BLaER1 (cell line): ENCODE results near the gene SHB.

Source experiments
- H3K27ac ChIP-seq: shearing (Covaris generic); formaldehyde crosslinking; 2 replicates; pipeline ENCODE4 v1.8.1; 2022
- H3K27me3 ChIP-seq: shearing (Covaris generic); formaldehyde crosslinking; 2 replicates; pipeline ENCODE4 v1.8.1; 2022
- H3K36me3 ChIP-seq: shearing (Covaris generic); formaldehyde crosslinking; 2 replicates; pipeline ENCODE4 v1.8.1; 2022
- H3K4me1 ChIP-seq: shearing (Covaris generic); formaldehyde crosslinking; 2 replicates; pipeline ENCODE4 v1.8.1; 2022
- H3K4me2 ChIP-seq: shearing (Covaris generic); formaldehyde crosslinking; 2 replicates; pipeline ENCODE4 v1.8.1; 2022
- H3K4me3 ChIP-seq: shearing (Covaris generic); formaldehyde crosslinking; 2 replicates; pipeline ENCODE4 v1.8.1; 2022
- H3K9ac ChIP-seq: shearing (Covaris generic); formaldehyde crosslinking; 2 replicates; pipeline ENCODE4 v1.8.1; 2022
- H3K9me3 ChIP-seq: shearing (Covaris generic); formaldehyde crosslinking; 2 replicates; pipeline ENCODE4 v1.8.1; 2022
- H4K20me1 ChIP-seq: shearing (Covaris generic); formaldehyde crosslinking; 2 replicates; pipeline ENCODE4 v1.8.1; 2022
- Cebpa-rat ChIP-seq: shearing (Covaris generic); IDR thresholded peaks from 2 replicates; pipeline ENCODE4 v1.8.1; 2022

SHB gene

GRCh38 chr9:37983381-37984067, 85.5 kb downstream of the SHB start:
- Histone ChIP-seq H3K27ac (no peak overlapping the region), H3K9ac (no peak overlapping the region), H3K27me3 (no peaks in the 10 kb centered on the region), H3K4me3 (no peak overlapping the region), H3K4me2 (no peak overlapping the region), H3K9me3 (no peaks in the 10 kb centered on the region), H4K20me1 (no peaks in the 10 kb centered on the region), H3K36me3 (no peaks in the 10 kb centered on the region), H3K4me1 (peaks cover 25% of the 10 kb centered on the region)
- no peak for TF ChIP-seq Cebpa-rat

GRCh38 chr9:37979844-37980243, 89.2 kb downstream of the SHB start:
- Histone ChIP-seq H3K27ac (no peak overlapping the region), H3K36me3 (no peaks in the 10 kb centered on the region), H3K4me1 (no peaks in the 10 kb centered on the region), H3K9ac (no peak overlapping the region), H3K9me3 (no peaks in the 10 kb centered on the region), H3K4me2 (no peak overlapping the region), H3K4me3 (no peak overlapping the region), H4K20me1 (no peaks in the 10 kb centered on the region), H3K27me3 (no peaks in the 10 kb centered on the region)
- no peak for TF ChIP-seq Cebpa-rat

DNA sequence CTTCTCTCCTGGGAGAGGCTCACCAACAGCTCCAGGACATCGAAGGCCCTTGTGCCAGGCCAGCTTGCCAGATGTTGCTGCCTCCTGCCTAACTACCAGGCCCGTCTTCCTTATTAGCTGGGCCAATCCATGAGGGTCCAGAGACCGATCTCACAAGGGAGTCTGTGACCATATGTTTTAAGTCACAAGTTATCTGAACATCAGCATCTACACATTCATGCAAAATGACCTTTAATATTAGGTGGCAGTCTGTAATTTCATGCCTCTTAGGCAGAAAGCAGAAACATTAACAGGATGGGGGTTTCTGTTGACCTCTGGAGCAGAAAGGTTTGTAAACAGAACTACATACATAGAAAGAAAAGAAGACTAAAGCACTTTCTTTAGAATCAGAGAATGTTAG, 90.0 kb downstream of the SHB start:
- no peak overlapping the region for H3K4me3 ChIP-seq
- H4K20me1 ChIP-seq = no peaks in the 10 kb centered on the region
- H3K4me1 ChIP-seq = no peaks in the 10 kb centered on the region
- H3K27me3 ChIP-seq = no peaks in the 10 kb centered on the region
- no peaks in the 10 kb centered on the region for H3K36me3 ChIP-seq
- no peak for TF ChIP-seq Cebpa-rat
- no peak overlapping the region for H3K4me2 ChIP-seq
- no peak overlapping the region for H3K9ac ChIP-seq
- no peaks in the 10 kb centered on the region for H3K9me3 ChIP-seq
- no peak overlapping the region for H3K27ac ChIP-seq

DNA sequence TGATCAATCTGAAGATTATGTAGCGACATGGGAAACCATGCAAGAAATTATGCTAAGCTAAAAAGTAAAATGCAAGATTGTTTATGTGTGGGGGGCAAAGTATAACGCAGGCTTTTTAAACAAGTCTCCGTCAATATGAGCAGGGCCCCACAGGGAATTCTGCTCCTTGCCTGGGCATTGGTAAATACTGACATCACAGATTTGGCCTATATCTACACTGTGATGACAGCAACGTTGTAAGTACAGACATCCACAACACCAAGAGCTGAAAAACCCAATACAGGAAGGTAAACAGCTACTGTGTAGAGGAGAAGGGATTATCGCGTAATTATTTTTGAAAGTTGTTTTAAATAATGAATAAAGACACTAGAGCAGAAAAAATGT, 90.6 kb downstream of the SHB start:
- no peak overlapping the region for H3K27ac ChIP-seq
- H3K4me1 ChIP-seq = no peaks in the 10 kb centered on the region
- H3K27me3 ChIP-seq = no peaks in the 10 kb centered on the region
- no peaks in the 10 kb centered on the region for H3K9me3 ChIP-seq
- H3K9ac ChIP-seq = no peak overlapping the region
- no peak overlapping the region for H3K4me2 ChIP-seq
- H4K20me1 ChIP-seq = no peaks in the 10 kb centered on the region
- TF ChIP-seq Cebpa-rat = no peak
- H3K36me3 ChIP-seq = no peaks in the 10 kb centered on the region
- H3K4me3 ChIP-seq = no peak overlapping the region

DNA sequence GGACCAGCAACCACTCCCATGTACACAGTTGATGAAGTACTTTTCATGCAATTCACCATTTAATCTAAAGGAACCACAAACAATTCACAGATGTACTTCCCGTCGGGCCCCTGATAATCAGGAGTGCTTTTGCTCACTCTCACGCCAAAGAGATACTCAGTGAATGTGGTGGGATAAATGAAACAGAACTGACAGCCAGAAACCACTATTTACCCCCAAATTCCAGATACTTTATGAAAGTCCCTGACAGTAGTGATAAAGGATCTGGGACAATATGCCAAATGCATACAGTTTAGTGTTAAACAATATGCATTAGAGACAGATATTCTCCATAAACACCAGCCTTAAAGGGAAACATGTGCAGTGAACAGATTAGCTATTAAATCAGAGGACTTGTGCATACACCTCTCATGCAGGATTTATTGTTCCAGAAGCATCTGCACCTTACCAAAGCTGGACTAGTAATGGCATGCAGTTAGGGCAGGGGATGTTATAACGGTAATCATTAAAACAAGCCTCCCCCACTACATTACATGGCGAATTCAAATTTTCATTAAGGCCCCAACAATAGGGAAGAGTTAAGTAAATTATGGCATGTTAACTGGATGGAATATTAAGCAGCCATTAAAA, 91.1 kb downstream of the SHB start:
- H3K4me1 ChIP-seq = no peaks in the 10 kb centered on the region
- TF ChIP-seq Cebpa-rat = no peak
- no peak overlapping the region for H3K9ac ChIP-seq
- H3K4me2 ChIP-seq = no peak overlapping the region
- no peak overlapping the region for H3K27ac ChIP-seq
- H3K27me3 ChIP-seq = no peaks in the 10 kb centered on the region
- H4K20me1 ChIP-seq = no peaks in the 10 kb centered on the region
- H3K4me3 ChIP-seq = no peak overlapping the region
- H3K36me3 ChIP-seq = no peaks in the 10 kb centered on the region
- no peaks in the 10 kb centered on the region for H3K9me3 ChIP-seq

GRCh38 chr9:37976714-37977477, 92.1 kb downstream of the SHB start:
- Histone ChIP-seq H3K4me2 (no peak overlapping the region), H4K20me1 (no peaks in the 10 kb centered on the region), H3K9ac (no peak overlapping the region), H3K4me1 (no peaks in the 10 kb centered on the region), H3K27me3 (no peaks in the 10 kb centered on the region), H3K9me3 (no peaks in the 10 kb centered on the region), H3K27ac (no peak overlapping the region), H3K36me3 (no peaks in the 10 kb centered on the region), H3K4me3 (no peak overlapping the region)
- no peak for TF ChIP-seq Cebpa-rat

GRCh38 chr9:37975639-37976038, 93.4 kb downstream of the SHB start:
- Histone ChIP-seq H3K36me3 (no peaks in the 10 kb centered on the region), H3K4me3 (no peak overlapping the region), H3K9me3 (no peaks in the 10 kb centered on the region), H3K27me3 (no peaks in the 10 kb centered on the region), H3K4me2 (no peak overlapping the region), H3K27ac (no peak overlapping the region), H3K9ac (no peak overlapping the region), H4K20me1 (no peaks in the 10 kb centered on the region), H3K4me1 (no peaks in the 10 kb centered on the region)
- no peak for TF ChIP-seq Cebpa-rat

DNA sequence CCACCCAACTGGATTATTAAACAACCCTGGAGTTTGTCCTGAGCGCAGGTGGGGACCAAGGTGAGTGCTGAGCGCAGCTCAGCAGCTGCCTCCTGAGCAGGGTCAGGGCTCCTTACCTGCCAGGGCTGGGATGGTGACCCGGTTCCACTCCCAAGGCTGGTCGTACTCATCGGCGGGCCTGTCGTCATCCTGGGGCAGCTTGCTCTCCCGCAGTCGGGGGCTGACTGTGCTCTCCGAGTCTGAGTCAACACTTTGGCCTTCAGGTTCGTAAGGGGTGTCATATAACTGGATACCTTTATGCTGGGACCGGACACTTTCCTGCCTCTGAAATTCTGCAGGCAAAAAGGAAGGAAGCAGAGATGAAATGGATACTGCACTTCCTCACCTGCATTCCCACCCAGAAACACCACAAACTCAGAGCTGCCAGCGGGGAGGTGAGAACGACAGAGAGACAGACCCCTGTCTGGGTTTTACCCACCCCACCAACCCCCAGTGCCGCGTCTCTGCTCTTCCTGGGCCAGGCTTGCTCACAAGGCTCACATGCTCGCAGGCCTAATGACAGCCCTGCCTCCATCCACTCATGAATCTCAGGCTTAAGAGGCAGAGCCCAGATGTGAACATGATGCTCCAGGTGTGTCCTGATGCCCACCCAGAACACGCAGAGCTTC, 94.4 kb downstream of the SHB start:
- H3K27me3 ChIP-seq = no peaks in the 10 kb centered on the region
- no peak overlapping the region for H3K27ac ChIP-seq
- H3K4me1 ChIP-seq = peaks cover 1% of the 10 kb centered on the region
- TF ChIP-seq Cebpa-rat = no peak
- no peak overlapping the region for H3K9ac ChIP-seq
- no peaks in the 10 kb centered on the region for H3K9me3 ChIP-seq
- H3K36me3 ChIP-seq = no peaks in the 10 kb centered on the region
- H4K20me1 ChIP-seq = no peaks in the 10 kb centered on the region
- no peak overlapping the region for H3K4me2 ChIP-seq
- no peak overlapping the region for H3K4me3 ChIP-seq

- Histone ChIP-seq H3K27me3 (no peaks in the 10 kb centered on the region), H4K20me1 (no peaks in the 10 kb centered on the region), H3K4me1 (peaks cover 9% of the 10 kb centered on the region), H3K36me3 (no peaks in the 10 kb centered on the region), H3K9me3 (no peaks in the 10 kb centered on the region), H3K4me2 (no peak overlapping the region), H3K9ac (no peak overlapping the region), H3K27ac (no peak overlapping the region), H3K4me3 (no peak overlapping the region)
- TF ChIP-seq Cebpa-rat = no peak
These were observed 96.6 kb downstream of the SHB start for GRCh38 chr9:37972351-37972848.
